Coronary artery (tissue), 2 donors: ENCODE measurements around the gene PTPRM.

Source experiments
- DNase-seq: peaks from one replicate; pipeline ENCODE4 v3.0.0-alpha.2; 2017; ENCODE audit warnings: low spot score
- H3K27ac ChIP-seq, 2 donors: fragments of 200-600 bp; sonication (generic); one replicate each; pipeline ENCODE4 v1.5.1; 2016 to 2019
- H3K4me3 ChIP-seq: fragments of 200-600 bp; sonication (generic); 2 replicates; pipeline ENCODE4 v1.5.1; 2016; ENCODE audit warnings: mild to moderate bottlenecking, moderate library complexity
- TF ChIP-seq, protein P1 (sequence below): fragments of 200-600 bp; sonication (generic); IDR thresholded peaks from one replicate; pipeline ENCODE4 v1.5.1; 2019; ENCODE audit warnings: antibody characterized with exemption

Gene PTPRM

DNA sequence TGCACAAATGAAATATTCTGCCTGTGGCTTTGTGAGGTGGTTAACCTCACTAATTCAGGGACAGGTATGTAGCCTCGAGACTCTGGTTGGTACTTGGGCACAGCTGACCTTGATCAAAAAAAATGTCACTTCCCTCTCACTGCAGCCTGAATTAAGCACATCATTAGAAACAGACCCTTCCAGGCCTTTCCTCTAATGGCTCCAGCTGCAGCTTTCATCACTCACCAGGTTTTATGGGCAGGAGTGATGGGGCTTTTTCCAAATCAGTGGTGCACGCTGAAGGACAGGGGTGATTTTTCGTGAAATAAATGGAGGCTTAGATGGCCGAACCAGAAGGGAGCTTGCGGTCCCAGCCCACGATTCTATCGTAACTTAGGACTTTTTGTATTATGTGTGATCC, 829.1 kb downstream of the PTPRM start:
- TF ChIP-seq, protein P1, sequence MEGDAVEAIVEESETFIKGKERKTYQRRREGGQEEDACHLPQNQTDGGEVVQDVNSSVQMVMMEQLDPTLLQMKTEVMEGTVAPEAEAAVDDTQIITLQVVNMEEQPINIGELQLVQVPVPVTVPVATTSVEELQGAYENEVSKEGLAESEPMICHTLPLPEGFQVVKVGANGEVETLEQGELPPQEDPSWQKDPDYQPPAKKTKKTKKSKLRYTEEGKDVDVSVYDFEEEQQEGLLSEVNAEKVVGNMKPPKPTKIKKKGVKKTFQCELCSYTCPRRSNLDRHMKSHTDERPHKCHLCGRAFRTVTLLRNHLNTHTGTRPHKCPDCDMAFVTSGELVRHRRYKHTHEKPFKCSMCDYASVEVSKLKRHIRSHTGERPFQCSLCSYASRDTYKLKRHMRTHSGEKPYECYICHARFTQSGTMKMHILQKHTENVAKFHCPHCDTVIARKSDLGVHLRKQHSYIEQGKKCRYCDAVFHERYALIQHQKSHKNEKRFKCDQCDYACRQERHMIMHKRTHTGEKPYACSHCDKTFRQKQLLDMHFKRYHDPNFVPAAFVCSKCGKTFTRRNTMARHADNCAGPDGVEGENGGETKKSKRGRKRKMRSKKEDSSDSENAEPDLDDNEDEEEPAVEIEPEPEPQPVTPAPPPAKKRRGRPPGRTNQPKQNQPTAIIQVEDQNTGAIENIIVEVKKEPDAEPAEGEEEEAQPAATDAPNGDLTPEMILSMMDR, result no peak
- H3K27ac ChIP-seq, result no peak overlapping the region
- DNase-seq, result no peak

DNA sequence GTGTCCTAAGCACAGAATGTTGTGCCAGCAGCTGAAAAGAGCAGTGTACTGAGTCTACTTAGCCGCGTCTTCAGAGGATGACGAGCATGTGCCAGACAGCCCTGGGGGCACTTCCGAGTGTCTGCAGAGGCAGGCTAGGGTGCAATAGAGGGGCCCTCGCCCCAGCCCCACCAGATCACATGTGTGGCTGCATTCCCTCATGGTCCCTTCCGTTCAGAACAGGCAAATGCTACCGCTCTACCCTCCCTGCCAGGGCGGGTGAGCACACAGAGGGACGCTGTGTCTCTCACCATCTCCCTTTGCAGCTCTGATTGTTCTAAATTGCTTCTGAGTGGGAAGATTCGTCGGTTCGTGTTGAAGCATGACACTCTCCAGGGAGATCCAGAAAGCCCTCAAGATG, 829.9 kb downstream of the PTPRM start:
- Histone ChIP-seq H3K4me3 (no peak overlapping the region), H3K27ac (no peak overlapping the region)
- TF ChIP-seq, protein P1, result no peak
- DNase-seq, result no peak

More for the DNA sequence above, 829.1 kb downstream of the PTPRM start:
- no peak overlapping the region for H3K4me3 ChIP-seq

DNA sequence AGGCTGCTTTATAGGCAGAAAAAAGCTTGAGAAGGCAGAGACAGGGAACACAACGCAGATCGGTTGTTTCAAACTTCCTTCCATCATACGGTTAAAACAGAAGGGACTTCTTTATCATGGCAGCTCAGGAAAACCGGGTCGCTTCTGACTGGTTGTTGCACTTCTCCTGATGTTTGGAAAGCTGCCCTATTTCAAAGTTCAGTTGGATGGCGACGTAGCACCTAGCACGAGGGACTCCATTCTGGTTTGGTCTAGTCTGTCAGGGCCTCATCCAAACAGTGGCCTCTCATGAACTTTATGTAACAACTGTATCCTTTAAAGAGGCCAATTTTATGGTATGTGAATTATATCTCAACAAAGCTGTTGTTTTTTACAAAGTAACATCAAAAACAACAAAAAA, 832.0 kb downstream of the PTPRM start:
- H3K4me3 ChIP-seq, result no peak overlapping the region
- H3K27ac ChIP-seq, result no peak overlapping the region
- DNase-seq, result no peak
- TF ChIP-seq, protein P1, result no peak

DNA sequence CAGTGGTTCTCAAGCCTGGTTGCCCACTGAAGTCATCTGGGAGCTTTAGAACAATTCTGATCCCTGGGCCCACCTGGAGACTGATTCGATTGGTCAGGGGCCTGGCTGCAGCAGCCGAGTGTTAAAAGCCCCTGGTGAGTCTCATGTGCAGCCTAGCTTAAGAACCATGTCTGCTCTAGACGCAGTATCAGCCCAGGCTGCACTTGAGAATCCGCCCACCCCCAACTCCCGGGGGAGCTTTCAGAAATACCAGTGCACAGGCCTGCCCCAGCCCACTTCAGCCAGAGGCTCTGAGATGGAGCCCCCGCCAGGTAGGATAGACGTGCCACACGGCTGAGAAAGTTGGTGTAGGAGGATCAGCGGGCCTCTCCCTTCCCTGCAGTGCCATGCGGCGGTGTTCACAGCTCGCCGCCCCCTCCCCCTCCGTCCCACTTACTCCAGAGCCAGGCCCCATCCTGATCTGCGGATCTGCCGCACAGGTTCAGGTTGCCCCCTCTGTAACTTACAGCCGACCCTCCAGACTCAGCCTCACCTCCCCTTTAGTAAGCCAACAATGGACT, 833.2 kb downstream of the PTPRM start:
- Histone ChIP-seq H3K27ac (no peak overlapping the region), H3K4me3 (no peak overlapping the region)
- no peak for DNase-seq
- TF ChIP-seq, protein P1, result no peak

DNA sequence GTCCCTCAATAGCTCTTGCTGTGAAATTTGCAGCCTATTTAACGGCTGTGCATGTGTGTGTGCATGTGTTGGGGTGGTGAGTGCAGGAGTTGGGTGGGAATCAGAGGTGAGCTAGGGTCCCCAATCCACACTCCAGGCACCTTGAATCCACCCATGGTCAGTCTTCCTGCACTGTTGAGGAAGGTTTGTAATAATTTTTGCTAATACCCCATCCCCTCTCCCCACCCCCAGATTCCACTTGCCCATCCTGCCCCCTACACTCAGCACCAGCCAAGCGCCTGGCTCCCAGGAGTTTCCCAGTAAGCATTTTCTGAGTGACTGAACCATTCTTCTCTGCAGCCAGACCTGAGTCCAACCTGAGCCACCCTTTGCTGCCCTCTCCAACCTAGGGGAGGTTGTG, 833.7 kb downstream of the PTPRM start:
- DNase-seq, result no peak
- TF ChIP-seq, protein P1, result no peak
- H3K4me3 ChIP-seq, result no peak overlapping the region
- H3K27ac ChIP-seq, result no peak overlapping the region

DNA sequence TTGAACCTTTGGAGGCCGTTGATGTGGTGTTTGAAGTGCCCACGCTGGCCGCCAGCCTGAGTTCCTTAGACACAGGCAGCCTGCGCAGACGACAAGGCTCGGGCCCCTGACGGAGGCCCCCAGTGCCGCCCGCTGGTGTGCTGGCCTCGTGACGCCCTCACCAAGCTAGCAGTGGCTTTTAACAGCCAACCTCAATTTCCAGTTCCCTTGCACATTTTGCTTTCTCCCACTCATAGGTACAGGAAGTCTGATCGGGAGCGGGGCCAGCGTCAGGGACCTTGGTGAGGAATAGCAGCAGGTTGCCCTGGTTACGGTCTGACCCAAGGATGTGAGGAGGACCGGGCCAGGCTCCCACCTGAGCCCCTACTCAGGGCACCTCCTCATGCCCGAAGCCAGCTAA, 834.5 kb downstream of the PTPRM start:
- no peak overlapping the region for H3K4me3 ChIP-seq
- H3K27ac ChIP-seq, result no peak overlapping the region
- no peak for DNase-seq
- TF ChIP-seq, protein P1, result no peak

DNA sequence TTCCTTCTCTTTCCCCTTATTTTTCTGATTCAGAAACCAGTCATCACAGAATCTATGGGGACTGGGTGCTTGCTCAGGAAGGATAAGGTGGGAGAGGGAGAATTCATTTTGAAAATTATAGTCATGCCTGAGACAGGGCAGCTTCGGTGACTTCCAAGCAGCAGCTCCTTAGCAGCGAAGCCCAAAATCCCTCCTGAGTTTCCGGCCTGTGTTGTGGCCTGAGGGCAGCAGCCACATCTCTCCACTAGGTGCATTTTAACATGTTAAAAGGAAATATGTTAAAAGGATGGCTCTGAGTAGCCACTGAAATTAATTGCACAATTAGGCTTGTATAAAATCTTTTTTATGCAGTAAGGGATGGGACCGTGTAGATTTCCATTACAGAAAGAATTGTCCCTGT, 835.1 kb downstream of the PTPRM start:
- DNase-seq, result no peak
- Histone ChIP-seq H3K27ac (no peak overlapping the region), H3K4me3 (no peak overlapping the region)
- TF ChIP-seq, protein P1, result no peak
